GM19193 (cell line): ENCODE results near the gene DCAF8L2.

Experiments
- POLR2A ChIP-seq: IDR thresholded peaks from 4 replicates; pipeline ENCODE4 v1.6.1; 2011; ENCODE audit not compliant: insufficient read depth, insufficient read length; ENCODE audit errors: extremely low read depth

Gene DCAF8L2

DNA sequence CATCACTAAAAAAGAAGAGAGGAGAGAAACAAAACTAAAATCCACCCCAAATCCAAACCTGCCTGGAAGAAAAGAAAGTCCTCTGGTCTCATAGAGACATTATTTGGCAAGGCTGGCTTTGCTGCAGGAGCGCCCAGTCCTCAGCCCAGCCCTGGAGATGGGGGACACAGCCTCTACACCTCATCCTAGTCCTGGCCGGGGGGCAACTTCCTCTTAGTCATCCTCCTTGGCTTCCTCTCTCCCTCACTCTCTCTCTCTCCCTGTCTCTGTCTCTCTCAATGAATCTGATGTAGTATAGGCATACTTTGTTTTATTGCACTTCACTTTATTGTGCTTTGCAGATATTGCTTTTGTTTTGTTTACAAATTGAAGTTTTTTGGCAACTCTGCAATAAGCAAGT is 161.8 kb downstream of the DCAF8L2 start:
- no peak for TF ChIP-seq POLR2A

GRCh38 chrX:27765718-27766117 is 175.6 kb downstream of the DCAF8L2 start:
- no peak for TF ChIP-seq POLR2A

- TF ChIP-seq POLR2A: no peak
Observed at GRCh38 chrX:27767387-27767786, 177.2 kb downstream of the DCAF8L2 start.

DNA sequence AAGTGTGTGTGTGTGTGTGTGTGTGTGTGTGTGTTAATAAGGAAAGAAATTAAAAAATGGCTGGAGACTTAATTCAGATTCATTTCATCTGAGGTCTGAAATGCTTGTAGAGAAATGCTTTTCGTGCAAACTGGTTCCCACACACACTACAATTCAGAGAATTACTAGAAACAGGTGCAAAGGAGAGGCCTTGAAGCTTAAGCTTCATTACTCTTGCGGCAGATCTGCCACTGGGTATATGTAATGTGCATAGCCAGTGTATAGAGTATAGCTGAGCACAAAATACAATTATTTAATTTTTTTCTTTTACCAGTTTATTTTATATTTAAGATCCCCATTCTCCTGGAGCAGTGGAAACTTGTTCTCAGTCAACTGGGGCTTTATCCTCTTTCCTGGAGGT is 185.8 kb downstream of the DCAF8L2 start:
- no peak for TF ChIP-seq POLR2A

- TF ChIP-seq POLR2A: no peak
Observed at GRCh38 chrX:27796640-27797257, 206.6 kb downstream of the DCAF8L2 start.

GRCh38 chrX:27797575-27797974 is 207.4 kb downstream of the DCAF8L2 start:
- TF ChIP-seq POLR2A: no peak
